ENCODE measurements around the gene RORC.

DNA sequence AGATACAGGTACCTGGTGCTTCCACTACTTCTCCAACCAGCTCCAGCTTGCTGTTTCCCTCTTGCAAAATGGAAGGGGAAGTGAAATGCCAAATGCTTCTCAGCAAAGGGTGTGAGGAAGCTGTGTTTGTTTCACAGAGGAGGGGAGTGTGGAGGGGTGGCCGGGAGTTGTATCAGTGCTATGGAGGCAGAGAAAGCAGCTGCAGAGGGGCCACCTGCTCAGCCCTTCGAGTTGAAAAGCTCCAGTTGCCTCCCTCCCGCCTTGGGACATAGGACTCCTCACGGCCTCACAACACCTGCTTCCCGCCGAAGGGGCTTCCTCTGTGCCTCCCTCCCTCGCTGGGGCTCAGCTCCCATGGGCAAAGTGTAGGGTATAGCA is 14.3 kb downstream of the RORC start:
- no peak for TF ChIP-seq EZH2 (IDR thresholded peaks at IDR 0.05; ENCODE audit: insufficient read depth, poor library complexity, severe bottlenecking)
- no peak for TF ChIP-seq EZH2phosphoT487 (IDR thresholded peaks at IDR 0.05; ENCODE audit: insufficient read depth, low read depth)

All from GM23248 (cell line).